GM23338 (cell line): ENCODE data around the gene ZBTB42. TPM values are rescaled to one million over a fixed set of nuclear protein-coding genes. Genes with fewer than 3 reads are reported as not detected.
A peak's percentile ranks its signal among the peaks of the same experiment; 100 is the strongest.

Source experiments
- ATAC-seq: fragments of 200-7000 bp; cut with Tn5 transposase; 3 replicates; pipeline ENCODE4 v1.9.1; 2020
- DNase-seq: peaks from one replicate; pipeline ENCODE4 v3.0.0-alpha.2; 2015; ENCODE audit warnings: low spot score
- H2AFZ ChIP-seq: fragments of 200-600 bp; sonication (generic); 2 replicates; pipeline ENCODE4 v1.8.0; 2016; ENCODE audit warnings: antibody characterized with exemption, mild to moderate bottlenecking, moderate library complexity
- H3F3A ChIP-seq: fragments of 200-600 bp; sonication (generic); replicated peaks from 2 replicates; pipeline ENCODE4 v1.8.0; 2017; ENCODE audit warnings: antibody characterized with exemption, mixed run types, low read depth
- H3K27ac ChIP-seq: fragments of 200-600 bp; sonication (generic); 2 replicates; pipeline ENCODE4 v1.6.1; 2016; ENCODE audit warnings: low read depth
- H3K27me3 ChIP-seq: fragments of 200-600 bp; sonication (generic); 2 replicates; pipeline ENCODE4 v1.8.0; 2016; ENCODE audit warnings: mild to moderate bottlenecking, mixed run types, moderate library complexity; ENCODE audit not compliant: insufficient read depth
- H3K36me3 ChIP-seq: fragments of 200-600 bp; sonication (generic); 2 replicates; pipeline ENCODE4 v1.8.0; 2016; ENCODE audit warnings: mild to moderate bottlenecking; ENCODE audit not compliant: insufficient read depth
- H3K4me1 ChIP-seq: fragments of 200-600 bp; sonication (generic); 2 replicates; pipeline ENCODE4 v1.8.0; 2016; ENCODE audit warnings: mild to moderate bottlenecking, moderate library complexity; ENCODE audit not compliant: insufficient read depth
- H3K4me2 ChIP-seq: fragments of 200-600 bp; sonication (generic); 2 replicates; pipeline ENCODE4 v1.7.1; 2017; ENCODE audit warnings: mixed run types
- H3K4me3 ChIP-seq: fragments of 200-600 bp; sonication (generic); 2 replicates; pipeline ENCODE4 v1.6.1; 2016; ENCODE audit warnings: mixed run types
- H3K79me2 ChIP-seq: fragments of 200-600 bp; sonication (generic); replicated peaks from 2 replicates; pipeline ENCODE4 v1.8.0; 2017; ENCODE audit warnings: mild to moderate bottlenecking; ENCODE audit not compliant: insufficient read depth
- H3K9me2 ChIP-seq: fragments of 200-600 bp; sonication (generic); 2 replicates; pipeline ENCODE4 v1.8.0; 2017; ENCODE audit not compliant: insufficient read depth
- H4K20me1 ChIP-seq: fragments of 200-600 bp; sonication (generic); replicated peaks from 2 replicates; pipeline ENCODE4 v1.8.0; 2017; ENCODE audit warnings: mild to moderate bottlenecking; ENCODE audit not compliant: insufficient read depth
- H3K27ac Mint-ChIP-seq: 2 replicates; pipeline ENCODE4 v1.8.0; 2020; ENCODE audit warnings: inconsistent platforms, mild to moderate bottlenecking, moderate library complexity, mixed read lengths
- H3K27me3 Mint-ChIP-seq: 3 replicates; pipeline ENCODE4 v1.8.0; 2022; ENCODE audit warnings: low read depth, mild to moderate bottlenecking, moderate library complexity, mixed read lengths, inconsistent platforms; ENCODE audit not compliant: insufficient read depth, poor library complexity
- H3K36me3 Mint-ChIP-seq: 3 replicates; pipeline ENCODE4 v1.8.0; 2021; ENCODE audit warnings: low read depth, mild to moderate bottlenecking, inconsistent platforms, moderate library complexity, mixed read lengths
- H3K4me1 Mint-ChIP-seq: 3 replicates; pipeline ENCODE4 v1.8.0; 2020; ENCODE audit warnings: mild to moderate bottlenecking, inconsistent platforms, mixed read lengths
- H3K4me3 Mint-ChIP-seq: 3 replicates; pipeline ENCODE4 v1.8.0; 2021; ENCODE audit warnings: moderate library complexity, mild to moderate bottlenecking, inconsistent platforms, mixed read lengths
- H3K9me3 Mint-ChIP-seq: 3 replicates; pipeline ENCODE4 v1.8.0; 2020; ENCODE audit warnings: moderate library complexity, mild to moderate bottlenecking, inconsistent platforms, mixed read lengths
- REST ChIP-seq: IDR thresholded peaks from one replicate; pipeline ENCODE4 v1.6.1; 2018; ENCODE audit warnings: antibody characterized with exemption; ENCODE audit not compliant: unreplicated experiment
- ZNF462 ChIP-seq: fragments of 250-450 bp; sonication (Bioruptor Pico); IDR thresholded peaks from 2 replicates; pipeline ENCODE4 v1.5.0; 2020; ENCODE audit warnings: mild to moderate bottlenecking, moderate library complexity
- polyA plus RNA-seq: library from polyadenylated mRNA; unstranded; fragments of >200 nt; fragmentation: Nextera tagmentation; extraction: Ambion mirVana; gene quantifications from 2 replicates; pipeline ENCODE4 v1.2.1, GENCODE V29; 2016
- total RNA-seq: library from RNA; depleted of rRNA; stranded (reverse); fragments of >200 nt; shearing (Covaris generic); gene quantifications from 2 replicates; pipeline ENCODE4 v1.2.3, GENCODE V29; 2014

Gene ZBTB42
- total and polyA plus RNA-seq, 2 experiments from 2014 or later, result 0.70 to 4.4 TPM

- no peak for TF ChIP-seq ZNF462 (CRISPR knock-in tag)
Observed at GRCh38 chr14:104800015-104800770, 708 bp upstream of the ZBTB42 start (continued).

- Histone ChIP-seq H3K4me3 (peak overlapping the region; percentile 74), H3K27ac (no peak overlapping the region), H3K4me2 (peak overlapping the region; percentile 87), H4K20me1 (no peaks in the 10 kb centered on the region), H3K79me2 (no peaks in the 10 kb centered on the region), H2AFZ (no peak overlapping the region), H3F3A (peaks cover 12% of the 10 kb centered on the region; the same call in 1 of the 2 replicates), H3K9me2 (0 out of 2 replicates have a peak, but pooled peaks cover 3% of the 10 kb centered on the region), H3K36me3 (no peaks in the 10 kb centered on the region), H3K27me3 (peaks cover 53% of the 10 kb centered on the region), H3K4me1 (peaks cover 21% of the 10 kb centered on the region; the same call in 1 of the 2 replicates)
- Mint-ChIP-seq H3K36me3 (no peaks in the 10 kb centered on the region), H3K27ac (no peak overlapping the region), H3K27me3 (peaks cover 58% of the 10 kb centered on the region), H3K9me3 (peaks cover 7% of the 10 kb centered on the region), H3K4me1 (peaks cover 27% of the 10 kb centered on the region), H3K4me3 (peak overlapping the region; percentile 76)
- ATAC-seq (no peak), DNase-seq (no peak)
- TF ChIP-seq REST, result no peak
Observed at GRCh38 chr14:104801520-104802393, 856 bp downstream of the ZBTB42 start.
